KMS-11 (cell line): Measurements from ENCODE around the gene CLCN5.
"Not testable (repeated sequence)": the region's sequence is repeated elsewhere in the genome, so short reads cannot be mapped to it uniquely, and the experiment has no call there.

Source experiments
- H2AFZ ChIP-seq: fragments of 200-600 bp; sonication (generic); 2 replicates; pipeline ENCODE4 v1.6.1; 2016; ENCODE audit warnings: antibody characterized with exemption, mixed run types, low read depth
- H3K27ac ChIP-seq: fragments of 200-600 bp; sonication (generic); 2 replicates; pipeline ENCODE4 v1.6.1; 2016; ENCODE audit warnings: mild to moderate bottlenecking, mixed run types
- H3K27me3 ChIP-seq: fragments of 200-600 bp; sonication (generic); 2 replicates; pipeline ENCODE4 v1.6.1; 2017; ENCODE audit warnings: mild to moderate bottlenecking, low read depth, mixed run types, moderate library complexity; ENCODE audit not compliant: insufficient read depth
- H3K36me3 ChIP-seq: fragments of 200-600 bp; sonication (generic); 2 replicates; pipeline ENCODE4 v1.6.1; 2017; ENCODE audit warnings: mild to moderate bottlenecking, mixed run types; ENCODE audit not compliant: insufficient read depth
- H3K4me1 ChIP-seq: fragments of 200-600 bp; sonication (generic); 2 replicates; pipeline ENCODE4 v1.6.1; 2016; ENCODE audit warnings: mild to moderate bottlenecking, low read depth, mixed run types; ENCODE audit not compliant: poor library complexity, severe bottlenecking
- H3K4me2 ChIP-seq: fragments of 200-600 bp; sonication (generic); 2 replicates; pipeline ENCODE4 v1.7.0; 2016; ENCODE audit warnings: mild to moderate bottlenecking, mixed run types
- H3K4me3 ChIP-seq: fragments of 200-600 bp; sonication (generic); IDR thresholded peaks from 2 replicates; pipeline ENCODE4 v1.6.1; 2017; ENCODE audit warnings: low read depth, low read length, mixed read lengths; ENCODE audit not compliant: insufficient read depth
- H3K79me2 ChIP-seq: fragments of 200-600 bp; sonication (generic); 2 replicates; pipeline ENCODE4 v1.6.1; 2016; ENCODE audit warnings: low read depth, mixed run types; ENCODE audit not compliant: insufficient read depth
- H3K9ac ChIP-seq: fragments of 200-600 bp; sonication (generic); 2 replicates; pipeline ENCODE4 v1.6.1; 2016; ENCODE audit warnings: mild to moderate bottlenecking, mixed run types
- H4K20me1 ChIP-seq: fragments of 200-600 bp; sonication (generic); 2 replicates; pipeline ENCODE4 v1.6.1; 2016; ENCODE audit warnings: mild to moderate bottlenecking, mixed run types; ENCODE audit not compliant: insufficient read depth
- CTCF ChIP-seq: fragments of 200-600 bp; sonication (generic); conservative IDR thresholded peaks from 2 replicates; pipeline ENCODE4 v1.6.1; 2017; ENCODE audit warnings: low read depth, mild to moderate bottlenecking, antibody characterized with exemption, low read length, moderate library complexity, mixed read lengths

Gene CLCN5

DNA sequence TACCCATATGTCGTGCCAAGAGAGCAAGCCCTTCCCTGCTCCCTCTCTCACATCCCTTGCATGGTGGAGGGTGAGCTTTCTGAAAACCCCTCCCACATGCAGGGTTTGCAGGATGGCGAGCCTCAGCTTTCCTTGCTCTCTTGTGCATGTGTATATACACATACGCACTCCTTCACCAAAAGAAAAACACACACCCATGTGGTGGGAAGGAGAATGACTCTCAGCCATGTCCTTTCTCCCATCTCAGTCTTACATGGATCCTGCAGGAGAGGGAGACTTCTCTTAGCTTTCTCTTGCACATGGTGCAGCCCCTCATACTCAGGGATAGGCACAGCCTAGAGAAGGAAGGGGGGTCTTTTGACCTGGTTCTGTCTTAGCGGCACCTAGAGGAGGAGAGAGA lies 81.1 kb downstream of the CLCN5 start:
- Histone ChIP-seq H2AFZ (no peak overlapping the region), H3K79me2 (no peaks in the 10 kb centered on the region), H3K4me1 (no peaks in the 10 kb centered on the region), H3K27ac (no peak overlapping the region), H3K4me2 (no peak overlapping the region), H3K36me3 (no peaks in the 10 kb centered on the region), H3K9ac (no peak overlapping the region), H3K27me3 (no peaks in the 10 kb centered on the region), H4K20me1 (no peaks in the 10 kb centered on the region), H3K4me3 (no peak overlapping the region)
- no peak for TF ChIP-seq CTCF

DNA sequence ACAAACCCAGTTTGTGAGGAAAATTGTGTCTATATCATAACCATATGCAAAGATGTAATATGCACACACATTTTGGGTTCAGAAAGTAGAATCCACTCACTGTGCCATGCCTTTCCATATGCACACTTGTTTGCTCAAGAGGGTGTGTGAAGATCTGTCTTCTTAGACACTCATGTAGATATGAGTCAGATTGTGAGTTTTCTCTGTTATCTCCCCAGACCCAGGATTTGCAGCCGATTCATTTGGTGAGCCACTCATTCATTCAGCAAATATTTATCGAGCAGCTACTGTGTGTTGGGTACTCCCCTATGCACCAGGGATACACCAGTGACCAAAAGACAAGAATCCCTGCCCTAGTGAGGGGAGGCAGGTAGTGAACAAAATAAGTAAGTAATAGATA lies 81.5 kb downstream of the CLCN5 start:
- Histone ChIP-seq H3K9ac (no peak overlapping the region), H3K4me3 (no peak overlapping the region), H3K4me2 (no peak overlapping the region), H3K36me3 (no peaks in the 10 kb centered on the region), H2AFZ (no peak overlapping the region), H3K27ac (no peak overlapping the region), H4K20me1 (no peaks in the 10 kb centered on the region), H3K4me1 (no peaks in the 10 kb centered on the region), H3K79me2 (no peaks in the 10 kb centered on the region), H3K27me3 (no peaks in the 10 kb centered on the region)
- no peak for TF ChIP-seq CTCF

DNA sequence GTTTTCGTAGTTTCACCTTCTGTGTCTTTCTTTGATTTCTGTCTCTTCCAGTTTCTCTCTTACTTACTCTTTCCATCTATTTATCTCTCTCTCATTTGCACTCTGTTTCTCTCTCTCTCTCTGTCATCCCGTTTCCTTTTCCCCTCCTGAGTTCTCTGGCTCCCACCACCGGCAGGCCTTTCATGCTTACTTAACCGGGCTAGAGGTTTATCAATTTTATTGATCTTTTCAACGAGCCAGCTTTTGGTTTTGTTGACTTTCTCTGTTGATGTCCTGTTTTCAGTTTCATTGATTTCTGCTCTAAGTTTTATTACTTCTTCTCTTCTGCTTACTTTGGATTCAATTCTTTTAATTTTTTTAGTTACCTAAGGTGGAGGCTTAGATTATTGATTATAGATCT lies 103.2 kb downstream of the CLCN5 start:
- H3K4me3 ChIP-seq, H4K20me1 ChIP-seq, H3K79me2 ChIP-seq, H3K4me2 ChIP-seq, H3K4me1 ChIP-seq, H3K9ac ChIP-seq, H3K36me3 ChIP-seq, H3K27ac ChIP-seq, H3K27me3 ChIP-seq, H2AFZ ChIP-seq: not testable (repeated sequence)

GRCh38 chrX:50035126-50035525 lies 112.7 kb downstream of the CLCN5 start:
- Histone ChIP-seq H3K79me2 (no peaks in the 10 kb centered on the region), H3K9ac (no peak overlapping the region), H3K4me3 (no peak overlapping the region), H4K20me1 (no peaks in the 10 kb centered on the region), H2AFZ (no peak overlapping the region), H3K4me1 (no peaks in the 10 kb centered on the region), H3K27me3 (no peaks in the 10 kb centered on the region), H3K27ac (no peak overlapping the region), H3K36me3 (no peaks in the 10 kb centered on the region), H3K4me2 (no peak overlapping the region)
- no peak for TF ChIP-seq CTCF

- no peaks in the 10 kb centered on the region for H4K20me1 ChIP-seq
- H3K36me3 ChIP-seq, result no peaks in the 10 kb centered on the region
- no peak overlapping the region for H3K27ac ChIP-seq
- H3K4me2 ChIP-seq, result no peak overlapping the region
- H3K79me2 ChIP-seq, result no peaks in the 10 kb centered on the region
- TF ChIP-seq CTCF, result no peak
- H3K9ac ChIP-seq, result no peak overlapping the region
- no peaks in the 10 kb centered on the region for H3K4me1 ChIP-seq
- no peak overlapping the region for H2AFZ ChIP-seq
- no peak overlapping the region for H3K4me3 ChIP-seq
- H3K27me3 ChIP-seq, result no peaks in the 10 kb centered on the region
Observed at GRCh38 chrX:50036426-50036825, 114.0 kb downstream of the CLCN5 start.
